Measurements from ENCODE around the gene ADRM1. TPM values are rescaled to one million over a fixed set of nuclear protein-coding genes. Genes with fewer than 3 reads are reported as not detected.

Gene ADRM1
- total RNA-seq, 2 experiments from 2014 or later: 87.0 to 128 TPM

GRCh38 chr20:62276439-62276838 lies 26.4 kb upstream of the ADRM1 start:
- BruUV-seq (replicated peaks): no TSS peak
- Histone ChIP-seq H3K4me1 (ENCODE audit: insufficient read depth, low read length, poor library complexity, severe bottlenecking) (no peaks in the 10 kb centered on the region), H3K9me2 (ENCODE audit: insufficient read depth, low read length) (no peaks in the 10 kb centered on the region), H4K20me1 (ENCODE audit: insufficient read depth, low read length) (no peaks in the 10 kb centered on the region), H3K4me2 (ENCODE audit: low read length) (no peak overlapping the region), H3K9me3 (ENCODE audit: low read length) (no peaks in the 10 kb centered on the region), H3K27ac (ENCODE audit: low read depth, low read length, poor library complexity, severe bottlenecking) (no peak overlapping the region), H3K4me3 (ENCODE audit: low read depth, low read length, poor library complexity, severe bottlenecking) (no peak overlapping the region), H3K36me3 (ENCODE audit: insufficient read depth, low read length) (peaks cover 30% of the 10 kb centered on the region), H3K79me2 (ENCODE audit: insufficient read depth, low read depth, low read length) (no peaks in the 10 kb centered on the region), H2AFZ (ENCODE audit: low read length) (no peak overlapping the region)
- CTCF ChIA-PET (ENCODE audit: unreplicated experiment): no interaction called here
- DNase-seq (ENCODE audit: low spot score): no peak
- TF ChIP-seq EZH2phosphoT487 (IDR thresholded peaks at IDR 0.05; ENCODE audit: borderline replicate concordance, low read depth, low read length): no peak
- TF ChIP-seq CTCF (conservative IDR thresholded peaks at IDR 0.05; ENCODE audit: low read length): no peak
- POLR2A ChIA-PET: no interaction called here
- intact Hi-C loops (cut with micrococcal nuclease; ENCODE audit: unreplicated experiment): no loop called here

- POLR2A ChIA-PET: no interaction called here
- Histone ChIP-seq H3K27ac (ENCODE audit: low read depth, low read length, poor library complexity, severe bottlenecking) (no peak overlapping the region), H3K4me1 (ENCODE audit: insufficient read depth, low read length, poor library complexity, severe bottlenecking) (no peaks in the 10 kb centered on the region), H2AFZ (ENCODE audit: low read length) (no peak overlapping the region), H3K79me2 (ENCODE audit: insufficient read depth, low read depth, low read length) (no peaks in the 10 kb centered on the region), H3K4me3 (ENCODE audit: low read depth, low read length, poor library complexity, severe bottlenecking) (no peak overlapping the region), H3K4me2 (ENCODE audit: low read length) (no peak overlapping the region), H3K9me3 (ENCODE audit: low read length) (no peaks in the 10 kb centered on the region), H4K20me1 (ENCODE audit: insufficient read depth, low read length) (no peaks in the 10 kb centered on the region), H3K9me2 (ENCODE audit: insufficient read depth, low read length) (no peaks in the 10 kb centered on the region), H3K36me3 (ENCODE audit: insufficient read depth, low read length) (peaks cover 34% of the 10 kb centered on the region)
- DNase-seq (ENCODE audit: low spot score): no peak
- no peak for TF ChIP-seq CTCF (conservative IDR thresholded peaks at IDR 0.05; ENCODE audit: low read length)
- TF ChIP-seq EZH2phosphoT487 (IDR thresholded peaks at IDR 0.05; ENCODE audit: borderline replicate concordance, low read depth, low read length): no peak
- intact Hi-C loops (cut with micrococcal nuclease; ENCODE audit: unreplicated experiment): no loop called here
- CTCF ChIA-PET (ENCODE audit: unreplicated experiment): no interaction called here
- BruUV-seq (replicated peaks): no TSS peak
These were observed 25.5 kb upstream of the ADRM1 start for GRCh38 chr20:62277253-62277652.

GRCh38 chr20:62280303-62280702 lies 22.5 kb upstream of the ADRM1 start:
- no peaks in the 10 kb centered on the region for H3K4me1 ChIP-seq (ENCODE audit: insufficient read depth, low read length, poor library complexity, severe bottlenecking)
- ChIA-PET CTCF (ENCODE audit: unreplicated experiment) (no interaction called here), POLR2A (no interaction called here)
- H3K9me3 ChIP-seq (ENCODE audit: low read length): no peaks in the 10 kb centered on the region
- BruUV-seq (replicated peaks): no TSS peak
- intact Hi-C loops (cut with micrococcal nuclease; ENCODE audit: unreplicated experiment): no loop called here
- no peak overlapping the region for H2AFZ ChIP-seq (ENCODE audit: low read length)
- no peak overlapping the region for H3K27ac ChIP-seq (ENCODE audit: low read depth, low read length, poor library complexity, severe bottlenecking)
- no peak for DNase-seq (ENCODE audit: low spot score)
- no peak overlapping the region for H3K4me3 ChIP-seq (ENCODE audit: low read depth, low read length, poor library complexity, severe bottlenecking)
- H3K79me2 ChIP-seq (ENCODE audit: insufficient read depth, low read depth, low read length): no peaks in the 10 kb centered on the region
- no peak for TF ChIP-seq CTCF (conservative IDR thresholded peaks at IDR 0.05; ENCODE audit: low read length)
- TF ChIP-seq EZH2phosphoT487 (IDR thresholded peaks at IDR 0.05; ENCODE audit: borderline replicate concordance, low read depth, low read length): no peak
- H3K36me3 ChIP-seq (ENCODE audit: insufficient read depth, low read length): peaks cover 34% of the 10 kb centered on the region
- H3K4me2 ChIP-seq (ENCODE audit: low read length): no peak overlapping the region
- no peaks in the 10 kb centered on the region for H4K20me1 ChIP-seq (ENCODE audit: insufficient read depth, low read length)
- H3K9me2 ChIP-seq (ENCODE audit: insufficient read depth, low read length): no peaks in the 10 kb centered on the region

All from OCI-LY7 (cell line).